Fibroblast of pulmonary artery (primary cell): ENCODE measurements around the gene ADPRH.

Experiments
- DNase-seq: peaks from one replicate; pipeline ENCODE4 v3.0.0-alpha.2; 2010; ENCODE audit warnings: low read depth
- H3K4me3 ChIP-seq: replicated peaks from 2 replicates; pipeline ENCODE4 v1.5.1; 2011; ENCODE audit warnings: low read depth, mild to moderate bottlenecking, control low read depth, low read length, moderate library complexity
- TF ChIP-seq, protein P1 (sequence below): IDR thresholded peaks from 2 replicates; pipeline ENCODE4 v1.5.1; 2011; ENCODE audit warnings: mild to moderate bottlenecking, control low read depth, low read length, inconsistent platforms; ENCODE audit errors: missing control alignments

ADPRH gene

DNA sequence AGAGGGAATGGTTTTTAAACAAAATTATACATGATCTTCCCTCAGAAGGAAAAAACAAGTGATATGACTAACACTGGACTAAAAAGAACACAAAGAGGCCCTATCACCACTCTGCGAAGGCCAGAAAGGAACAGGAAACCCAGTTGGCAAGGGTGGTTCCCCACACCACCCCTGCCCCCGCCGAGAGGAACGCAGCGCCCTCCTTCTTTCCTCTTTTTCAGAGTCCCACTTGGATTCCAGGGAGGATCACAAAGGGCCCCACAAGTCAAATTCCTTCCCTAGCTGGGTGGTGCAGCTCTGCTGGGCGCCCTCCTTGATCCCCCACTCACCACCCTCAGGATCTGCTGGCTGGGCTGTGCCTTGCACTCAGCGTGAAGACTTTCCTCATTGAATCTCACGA lies 48.2 kb downstream of the ADPRH start:
- TF ChIP-seq, protein P1, sequence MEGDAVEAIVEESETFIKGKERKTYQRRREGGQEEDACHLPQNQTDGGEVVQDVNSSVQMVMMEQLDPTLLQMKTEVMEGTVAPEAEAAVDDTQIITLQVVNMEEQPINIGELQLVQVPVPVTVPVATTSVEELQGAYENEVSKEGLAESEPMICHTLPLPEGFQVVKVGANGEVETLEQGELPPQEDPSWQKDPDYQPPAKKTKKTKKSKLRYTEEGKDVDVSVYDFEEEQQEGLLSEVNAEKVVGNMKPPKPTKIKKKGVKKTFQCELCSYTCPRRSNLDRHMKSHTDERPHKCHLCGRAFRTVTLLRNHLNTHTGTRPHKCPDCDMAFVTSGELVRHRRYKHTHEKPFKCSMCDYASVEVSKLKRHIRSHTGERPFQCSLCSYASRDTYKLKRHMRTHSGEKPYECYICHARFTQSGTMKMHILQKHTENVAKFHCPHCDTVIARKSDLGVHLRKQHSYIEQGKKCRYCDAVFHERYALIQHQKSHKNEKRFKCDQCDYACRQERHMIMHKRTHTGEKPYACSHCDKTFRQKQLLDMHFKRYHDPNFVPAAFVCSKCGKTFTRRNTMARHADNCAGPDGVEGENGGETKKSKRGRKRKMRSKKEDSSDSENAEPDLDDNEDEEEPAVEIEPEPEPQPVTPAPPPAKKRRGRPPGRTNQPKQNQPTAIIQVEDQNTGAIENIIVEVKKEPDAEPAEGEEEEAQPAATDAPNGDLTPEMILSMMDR = no peak
- peak; percentile 42 for DNase-seq

DNA sequence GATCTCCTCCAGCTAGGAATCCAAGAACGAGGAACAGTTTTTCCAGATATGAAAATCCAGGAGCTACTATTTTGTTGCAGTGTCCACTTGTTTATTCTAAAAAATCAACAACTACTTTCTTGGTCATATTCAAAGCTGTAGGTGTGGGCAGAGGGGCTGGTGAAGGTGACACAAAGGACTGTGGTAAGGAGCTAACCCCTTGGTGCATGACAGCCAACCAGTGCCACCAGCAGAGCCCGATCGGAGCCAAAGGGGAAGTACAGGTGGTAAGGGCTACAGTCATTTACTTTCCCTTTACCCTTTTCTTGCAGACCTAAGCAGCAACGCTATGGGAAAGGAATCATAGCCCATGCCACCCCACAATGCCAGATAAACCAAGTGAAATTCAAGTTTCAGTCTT lies 49.1 kb downstream of the ADPRH start:
- DNase-seq = no peak

More for the DNA sequence above, 48.2 kb downstream of the ADPRH start:
- no peak overlapping the region for H3K4me3 ChIP-seq

DNA sequence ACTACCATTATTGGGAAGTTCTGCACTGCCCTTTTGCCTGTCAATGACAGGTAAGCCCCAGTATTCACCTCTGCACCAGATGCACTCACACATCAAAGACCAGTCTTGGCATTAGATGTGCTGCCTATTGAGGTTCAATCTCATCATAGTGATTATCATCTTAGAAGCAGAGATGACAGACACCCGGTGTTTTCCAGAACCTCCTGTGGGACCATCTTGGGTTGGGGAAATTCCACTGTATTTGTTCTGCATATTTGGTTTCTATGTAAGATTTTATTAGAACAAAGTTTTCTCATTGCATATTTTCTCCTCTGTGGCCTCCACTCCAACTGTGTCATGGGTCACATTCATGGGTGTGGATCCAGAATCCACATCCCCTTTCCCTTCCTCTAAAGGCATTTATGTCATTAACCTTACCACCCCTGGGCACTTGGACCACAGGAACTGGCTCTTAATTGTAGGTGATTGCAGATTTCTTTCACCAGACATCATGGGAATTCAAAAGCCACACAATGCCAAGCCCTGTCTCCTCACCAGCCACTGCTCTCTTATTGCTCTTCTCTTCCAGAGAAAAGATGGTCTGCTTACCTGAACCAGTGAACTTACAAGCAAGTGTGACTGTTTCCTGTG lies 49.6 kb downstream of the ADPRH start:
- TF ChIP-seq, protein P1 = no peak
- no peak overlapping the region for H3K4me3 ChIP-seq
- no peak for DNase-seq

More for the DNA sequence above, 49.1 kb downstream of the ADPRH start:
- TF ChIP-seq, protein P1 = no peak
- no peak overlapping the region for H3K4me3 ChIP-seq

DNA sequence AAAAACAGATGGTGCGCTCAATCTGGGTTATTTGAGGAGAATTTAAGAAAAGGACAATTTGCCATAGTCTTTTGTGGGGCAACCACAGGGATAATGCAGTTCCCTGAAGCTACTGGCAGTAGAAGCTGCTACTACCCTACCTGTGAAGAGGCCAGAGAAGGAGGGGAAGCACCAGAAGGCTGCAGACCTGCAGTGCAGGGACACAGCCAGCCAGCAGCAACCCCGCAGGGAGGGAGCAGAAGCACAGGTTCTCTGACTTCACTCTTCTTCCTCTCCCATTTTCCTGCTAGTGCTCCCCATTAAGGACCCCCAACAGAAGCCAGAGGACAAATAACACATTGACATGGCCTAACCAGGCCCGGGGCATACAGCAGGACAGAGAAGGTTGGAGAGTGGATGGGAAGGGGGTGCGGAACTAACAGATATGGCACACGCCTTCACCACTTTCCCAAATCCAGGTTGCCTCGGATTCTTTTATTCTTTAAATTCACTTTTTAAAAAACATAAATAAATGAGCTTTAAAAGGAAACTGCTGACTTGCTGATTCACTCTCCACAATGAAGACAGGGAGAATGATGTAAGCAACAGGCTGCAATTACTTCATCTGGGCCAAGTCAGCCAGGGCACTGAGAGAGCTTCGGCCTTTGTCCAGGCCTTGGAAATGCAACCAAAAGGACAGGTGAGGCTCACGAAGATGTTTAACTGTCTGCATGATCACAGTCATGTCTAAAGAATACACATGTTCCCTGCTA lies 51.0 kb downstream of the ADPRH start:
- DNase-seq = peak; percentile 77
- no peak overlapping the region for H3K4me3 ChIP-seq
- TF ChIP-seq, protein P1 = no peak

DNA sequence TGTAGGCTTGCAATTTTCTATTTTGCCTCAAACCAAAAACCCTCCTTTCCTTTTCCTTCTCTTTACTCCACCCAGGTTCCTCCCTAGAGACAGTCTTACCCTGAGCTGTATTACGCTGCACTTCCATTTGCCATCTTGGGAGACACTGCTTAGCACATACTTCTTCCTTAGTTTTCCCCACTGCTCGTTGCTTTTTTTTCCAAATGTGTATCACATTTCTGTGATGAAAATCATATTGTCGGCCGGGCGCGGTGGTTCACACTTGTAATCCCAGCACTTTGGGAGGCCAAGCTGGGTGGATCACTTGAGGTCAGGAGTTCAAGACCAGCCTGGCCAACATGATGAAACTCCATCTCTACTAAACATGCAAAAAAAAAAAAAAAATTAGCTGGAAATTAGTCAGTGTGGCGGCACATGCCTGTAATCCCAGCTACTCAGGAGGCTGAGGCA lies 51.6 kb downstream of the ADPRH start:
- TF ChIP-seq, protein P1 = no peak
- H3K4me3 ChIP-seq = no peak overlapping the region
- DNase-seq = no peak

DNA sequence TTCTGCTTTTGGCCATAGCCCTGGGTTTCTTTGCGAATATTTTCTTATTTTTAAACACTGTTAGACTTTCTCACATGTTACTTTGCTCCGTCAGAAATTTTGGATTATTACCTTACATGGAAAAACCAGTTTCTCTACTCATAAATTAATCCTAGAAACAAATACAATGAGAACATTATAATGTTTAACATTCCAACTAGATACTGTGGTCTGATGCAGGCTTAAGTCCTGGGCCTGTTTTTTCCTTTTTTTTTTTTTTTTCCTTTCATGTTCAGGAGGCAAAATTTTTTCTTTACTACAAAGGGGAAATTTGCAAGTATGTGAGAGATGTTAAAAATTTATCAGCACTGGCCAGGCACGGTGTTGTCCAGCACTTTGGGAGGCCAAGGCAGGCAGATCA lies 52.2 kb downstream of the ADPRH start:
- no peak for DNase-seq
- TF ChIP-seq, protein P1 = no peak
- H3K4me3 ChIP-seq = no peak overlapping the region
